Stimulated activated CD4-positive, alpha-beta T cell treated with anti-CD3 and anti-CD28 coated beads, Interleukin-1b, Interleukin-23, amount 100 ng/mL, for 4 hours (primary cell): ENCODE data around the gene ZSCAN10.
"Not testable (repeated sequence)": the region's sequence is repeated elsewhere in the genome, so short reads cannot be mapped to it uniquely, and the experiment has no call there.

Experiments used
- DNase-seq, 2 donors: peaks; one replicate each; pipeline ENCODE4 v3.0.0-alpha.2; 2020; ENCODE audit warnings: low read depth in 2 of 2

ZSCAN10 gene

DNA sequence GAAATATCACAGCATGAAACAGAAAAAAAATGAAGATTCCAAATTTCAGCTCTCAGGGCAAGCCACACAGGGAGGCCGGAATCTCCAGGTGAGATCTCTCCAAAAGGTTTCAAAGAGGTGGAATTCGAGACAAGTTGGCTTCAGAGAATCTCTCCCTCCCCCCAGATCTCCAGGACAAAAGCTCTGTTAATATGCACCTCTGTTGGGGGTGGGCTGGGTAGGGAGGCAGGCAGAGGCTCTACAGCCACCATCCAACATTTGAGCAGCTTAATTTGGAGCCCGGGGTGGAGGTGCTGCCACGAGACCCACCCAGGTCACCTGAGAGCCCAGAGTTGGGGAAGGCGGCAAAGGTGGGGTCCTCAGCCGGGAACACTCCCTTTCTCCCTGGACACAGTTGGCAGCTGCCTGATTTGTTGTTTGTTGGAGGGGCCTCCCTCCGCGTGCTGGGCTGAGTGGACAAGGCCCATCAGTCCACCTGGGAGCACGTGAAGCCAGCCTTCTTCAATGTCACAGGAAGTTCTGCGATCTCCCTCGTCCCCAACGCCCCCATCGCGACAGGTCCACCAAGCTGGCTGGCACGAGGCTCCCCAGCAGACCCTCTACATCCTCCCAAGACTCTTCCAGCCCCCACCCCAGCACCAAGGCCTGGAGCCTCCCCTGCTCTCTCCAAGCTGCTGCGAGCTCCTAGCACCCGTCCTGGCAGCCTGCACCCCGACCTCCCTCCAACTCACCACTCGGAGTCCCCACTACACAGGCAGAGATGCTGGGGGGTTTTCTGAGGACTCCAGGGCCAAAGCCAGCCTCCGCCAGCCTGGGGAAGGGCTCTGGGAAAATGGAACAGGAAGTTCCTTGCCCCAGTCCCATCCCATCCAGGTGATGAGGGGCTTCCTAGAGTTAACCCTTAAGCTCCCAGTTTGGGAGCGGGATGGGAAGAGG is at the start of gene ZSCAN10:
ZSCAN10 (minus strand) TSS at position 836 of the 936 bp plus-strand sequence. CDS start 6,357 bp downstream, outside the sequence.
- DNase-seq, result no peak

DNA sequence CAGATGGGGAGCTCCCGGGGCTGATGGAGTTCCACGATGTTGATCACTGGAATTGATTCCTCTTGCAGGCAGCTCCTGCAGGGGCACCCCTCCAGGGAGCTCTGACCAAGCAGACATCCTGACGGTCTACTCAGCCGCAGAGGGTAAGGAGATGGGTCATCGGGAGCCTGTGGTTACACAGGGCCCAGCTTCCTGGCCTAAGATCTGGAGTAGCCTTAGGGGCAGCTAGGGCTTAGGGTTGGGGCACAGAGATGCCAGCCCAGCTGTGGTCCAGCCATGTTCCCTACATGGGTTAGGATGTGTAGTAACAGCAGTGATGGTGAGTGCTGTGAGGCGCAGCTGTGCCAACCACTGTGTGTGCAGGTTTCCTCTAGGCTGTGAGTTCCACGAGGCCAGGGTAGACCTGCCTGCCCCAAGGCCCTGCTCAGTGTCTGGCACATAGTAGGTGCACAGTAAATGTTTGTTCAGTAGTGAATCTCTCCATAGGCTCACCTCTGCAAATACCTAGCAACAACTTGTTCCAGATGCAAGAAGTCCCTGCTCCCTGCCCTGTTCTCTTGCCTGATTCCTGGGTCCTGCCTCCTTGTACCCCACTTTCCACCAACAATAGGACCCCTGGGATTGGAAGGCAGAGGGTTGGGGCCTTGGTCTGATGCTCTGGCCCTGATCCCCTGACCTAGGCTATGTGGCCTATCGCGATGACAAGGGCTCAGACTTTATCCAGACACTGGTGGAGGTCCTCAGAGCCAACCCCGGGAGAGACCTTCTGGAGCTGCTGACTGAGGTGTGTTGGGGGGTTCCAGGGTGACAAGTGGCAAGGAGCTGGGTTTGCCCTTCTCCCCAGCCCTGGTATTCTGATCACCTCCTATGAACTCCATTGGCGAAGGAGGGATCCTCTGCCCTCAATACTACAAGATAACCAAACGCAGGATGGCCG is 49.4 kb upstream of the ZSCAN10 start:
- no peak for DNase-seq

DNA sequence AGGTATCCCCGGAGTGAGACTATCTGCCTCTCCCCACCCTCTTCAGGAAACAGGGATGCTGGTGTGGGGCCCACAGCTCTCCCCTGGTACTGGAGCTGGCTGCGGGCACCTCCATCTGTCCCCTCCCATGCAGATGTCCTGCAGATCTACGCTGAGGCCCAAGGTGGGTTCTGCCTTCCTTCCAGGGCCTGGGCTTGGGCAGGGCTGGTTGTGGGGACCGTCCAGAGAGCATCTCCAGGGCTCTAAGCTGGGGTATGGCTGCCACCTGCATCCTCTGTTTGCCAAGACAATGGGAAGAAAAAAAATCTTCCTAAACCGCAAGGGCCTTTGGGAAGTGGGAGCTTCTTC is 48.6 kb upstream of the ZSCAN10 start:
- no peak for DNase-seq

DNA sequence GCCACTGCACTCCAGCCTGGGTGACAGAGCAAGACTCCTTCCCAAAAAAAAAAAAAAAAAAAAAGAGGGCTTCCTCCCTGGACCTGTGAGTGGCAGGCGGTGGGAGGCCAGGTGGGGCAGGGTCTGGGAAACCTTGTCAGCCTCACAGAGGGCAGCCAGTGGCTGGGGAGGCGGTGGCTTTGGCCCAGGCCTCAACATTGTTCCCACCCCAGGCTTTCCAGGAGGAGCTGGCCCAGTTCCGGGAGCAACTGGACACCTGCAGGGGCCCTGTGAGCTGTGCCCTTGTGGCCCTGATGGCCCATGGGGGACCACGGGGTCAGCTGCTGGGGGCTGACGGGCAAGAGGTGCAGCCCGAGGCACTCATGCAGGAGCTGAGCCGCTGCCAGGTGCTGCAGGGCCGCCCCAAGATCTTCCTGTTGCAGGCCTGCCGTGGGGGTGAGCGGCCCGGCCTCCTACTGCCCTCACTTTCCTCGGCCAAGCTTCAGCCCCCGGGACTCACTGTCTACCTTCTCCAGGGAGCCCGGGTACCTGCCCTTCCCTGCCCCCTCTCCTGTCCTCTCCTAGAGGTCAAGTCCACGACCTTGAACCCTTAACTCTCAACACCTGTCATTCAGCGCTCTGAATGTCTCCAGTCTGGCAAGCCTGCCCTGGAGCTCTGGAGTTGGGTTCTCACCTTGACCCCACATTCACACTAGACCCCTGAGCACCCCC is 48.1 kb upstream of the ZSCAN10 start:
- no peak for DNase-seq

DNA sequence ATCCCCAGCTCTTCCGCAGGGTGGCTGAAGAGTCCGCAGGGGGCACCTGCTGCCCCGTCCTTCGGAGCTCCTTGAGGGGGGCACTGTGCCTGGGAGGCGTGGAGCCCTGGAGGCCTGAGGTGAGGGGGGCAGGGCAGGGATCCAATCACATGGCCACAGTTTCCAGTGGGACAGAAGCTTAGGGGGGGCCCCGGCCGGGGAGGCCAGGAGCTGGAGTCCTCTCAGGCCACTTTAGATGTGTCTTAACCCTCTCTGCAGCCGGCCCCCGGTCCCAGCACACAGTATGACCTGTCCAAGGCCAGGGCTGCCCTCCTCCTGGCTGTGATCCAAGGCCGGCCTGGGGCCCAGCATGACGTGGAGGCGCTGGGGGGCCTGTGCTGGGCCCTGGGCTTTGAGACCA is 46.6 kb upstream of the ZSCAN10 start:
- DNase-seq, result no peak

DNA sequence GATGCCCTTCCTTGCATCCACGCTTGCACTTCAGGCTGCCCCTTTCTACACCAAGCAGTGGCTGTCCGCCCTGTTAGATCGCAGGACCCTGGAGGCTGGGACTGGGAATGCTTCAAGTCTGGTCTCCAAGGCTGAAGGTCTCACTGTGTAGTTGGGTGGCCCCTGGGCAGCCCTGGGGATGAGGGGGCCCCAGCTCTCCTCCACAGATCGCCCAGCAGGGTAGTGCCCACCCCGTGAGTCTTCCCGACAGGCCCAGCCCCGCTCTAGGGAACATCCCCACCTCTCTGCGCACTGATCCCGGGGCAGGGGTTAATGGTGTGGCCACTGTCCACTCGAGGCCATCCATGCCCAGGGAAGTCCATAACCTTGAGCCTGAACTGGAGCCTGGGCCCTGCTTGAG is 46.1 kb upstream of the ZSCAN10 start:
- no peak for DNase-seq

DNA sequence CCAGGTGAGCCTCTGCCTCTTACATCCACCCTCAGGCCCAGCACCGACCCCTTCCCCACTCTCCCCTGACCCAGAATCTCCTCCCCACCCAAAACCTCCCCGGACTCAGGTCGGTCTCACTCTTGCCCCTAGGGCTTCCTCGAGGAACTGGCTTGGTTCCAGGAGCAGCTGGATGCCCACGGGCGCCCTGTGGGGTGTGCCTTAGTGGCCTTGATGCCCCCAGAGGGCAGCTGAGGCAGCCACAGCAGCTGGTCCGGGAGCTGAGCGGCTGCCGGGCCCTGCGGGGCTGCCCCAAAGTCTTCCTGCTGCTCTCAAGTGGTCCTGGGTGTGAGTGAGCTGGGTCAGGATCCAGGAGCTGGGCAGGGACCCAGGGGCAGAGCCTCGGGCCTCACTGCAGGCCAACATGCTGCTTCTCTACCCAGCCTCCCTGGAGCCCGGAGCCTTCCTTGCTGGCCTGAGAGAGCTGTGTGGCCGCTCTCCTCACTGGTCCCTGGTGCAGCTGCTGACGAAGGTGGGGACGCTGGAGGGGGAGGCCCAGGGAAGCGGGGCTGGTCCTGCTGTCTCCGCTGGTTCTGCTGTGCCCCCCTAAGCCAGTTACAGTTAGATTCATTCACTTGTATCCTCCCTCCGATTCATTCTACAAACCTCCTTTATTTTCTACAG is 45.4 kb upstream of the ZSCAN10 start:
- no peak for DNase-seq

DNA sequence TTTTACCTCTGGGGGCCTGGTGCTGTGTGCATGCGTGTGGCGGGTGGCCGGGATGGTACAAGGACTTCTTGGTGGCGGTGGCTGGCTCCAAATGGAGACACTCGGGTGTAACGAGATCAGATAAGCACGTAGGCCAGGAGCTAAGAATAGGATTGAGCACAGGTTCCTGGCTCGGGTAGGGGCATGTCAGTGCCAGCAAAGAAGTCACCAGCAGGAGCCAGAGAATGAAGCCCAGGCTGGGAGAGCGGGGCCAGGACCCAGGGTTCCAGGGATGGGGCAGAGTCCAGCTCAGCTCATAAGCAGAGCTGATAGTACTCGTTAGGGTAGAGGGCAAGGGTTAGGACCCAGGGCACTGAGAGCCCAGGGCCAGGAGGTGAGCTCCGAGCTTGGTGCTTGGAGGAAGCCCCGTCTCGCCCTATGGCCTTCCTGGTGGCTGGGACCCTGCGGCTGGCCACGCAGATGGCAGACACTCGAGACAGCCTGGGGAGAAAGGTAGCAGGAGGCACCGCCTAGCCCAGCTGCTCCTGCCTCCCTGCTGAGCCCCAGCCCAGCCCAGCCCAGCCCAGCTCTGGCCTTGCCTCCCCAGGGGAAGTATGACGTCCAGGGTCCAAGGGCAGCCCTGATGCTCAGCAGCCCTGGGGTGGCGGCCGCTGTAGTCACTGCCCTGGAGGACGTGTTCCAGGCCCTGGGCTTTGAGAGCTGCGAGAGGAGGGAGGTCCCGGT is 44.7 kb upstream of the ZSCAN10 start:
- no peak for DNase-seq

DNA sequence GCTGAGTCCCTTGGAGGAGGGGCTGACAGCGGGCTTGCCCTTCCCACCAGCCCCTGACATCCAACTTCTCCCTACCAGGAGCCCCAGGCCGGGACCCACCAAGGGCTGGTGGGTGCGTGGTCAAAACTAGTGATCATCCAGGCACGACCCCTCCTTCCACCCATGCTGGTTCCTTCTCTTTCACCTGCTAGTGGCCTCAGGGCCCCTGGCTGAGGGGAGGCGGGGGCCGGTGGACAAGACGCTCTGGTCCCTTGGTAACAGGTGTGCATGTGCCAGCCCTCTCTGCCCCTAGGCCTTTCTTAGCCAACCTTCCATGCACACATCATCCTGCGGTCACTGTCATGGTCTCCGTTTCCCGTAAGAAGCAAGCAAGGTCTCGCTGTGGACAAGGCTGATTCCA is 44.1 kb upstream of the ZSCAN10 start:
- no peak for DNase-seq

DNA sequence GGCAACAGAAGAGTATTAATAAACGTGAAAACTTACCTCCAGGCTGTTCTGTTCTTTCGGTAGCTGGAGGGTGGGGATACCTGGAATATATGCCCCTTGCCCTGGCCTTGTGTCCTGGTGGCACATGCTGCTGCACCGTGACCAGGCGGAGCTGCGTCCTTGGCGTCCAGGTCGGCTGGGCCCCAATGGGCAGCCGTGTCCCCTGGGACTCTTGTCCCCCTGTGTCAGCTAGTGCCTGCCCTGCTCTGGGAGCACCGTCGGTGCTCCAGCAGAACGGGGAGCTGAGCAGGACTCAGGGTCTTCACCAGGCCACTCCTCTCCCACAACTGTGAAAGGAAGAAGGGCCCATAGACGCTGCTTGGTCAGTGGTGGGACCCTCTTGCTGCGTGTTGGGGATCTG is 43.7 kb upstream of the ZSCAN10 start:
- no peak for DNase-seq

DNA sequence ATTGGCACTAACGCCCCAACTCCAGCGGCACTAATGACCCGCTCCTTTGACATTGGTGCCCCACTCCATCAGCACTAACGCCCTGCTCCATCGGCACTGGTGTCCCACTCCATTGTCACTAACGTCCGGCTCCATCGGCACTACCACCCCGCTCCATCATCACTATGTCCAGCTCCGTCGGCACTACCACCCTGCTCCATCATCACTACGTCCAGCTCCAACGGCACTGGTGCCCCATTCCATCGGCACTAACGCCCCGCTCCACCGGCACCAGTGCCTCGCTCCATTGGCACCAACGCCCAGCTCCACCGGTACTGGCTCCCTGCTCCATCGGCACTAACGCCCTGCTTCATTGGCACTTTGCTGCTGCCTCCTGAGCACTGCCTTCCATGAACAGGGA is 43.2 kb upstream of the ZSCAN10 start:
- no peak for DNase-seq

DNA sequence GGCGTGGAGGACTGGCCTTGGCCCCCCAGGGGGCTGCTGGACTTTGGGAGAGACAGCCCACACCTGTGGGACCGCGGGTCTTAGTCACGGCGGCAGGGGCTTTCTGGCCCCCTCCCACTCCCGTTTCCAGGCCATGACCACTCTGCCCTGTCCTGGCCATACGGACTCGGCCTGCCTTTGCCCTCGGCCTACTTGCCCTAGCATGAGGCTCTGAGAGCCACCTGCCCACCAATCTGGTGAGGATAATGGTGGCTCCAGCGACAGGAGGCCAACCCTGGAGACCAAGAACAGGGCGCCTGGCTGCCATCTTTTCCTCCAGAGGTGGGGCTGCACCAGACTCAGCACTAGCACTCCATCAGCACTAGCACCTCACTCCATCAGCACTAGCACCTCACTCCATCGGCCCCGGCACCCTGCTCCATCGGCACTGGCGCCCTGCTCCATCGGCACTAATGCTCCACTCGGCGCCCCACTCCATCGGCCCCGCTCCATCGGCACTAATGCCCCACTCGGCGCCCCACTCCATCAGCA is 42.8 kb upstream of the ZSCAN10 start:
- DNase-seq, result no peak

DNA sequence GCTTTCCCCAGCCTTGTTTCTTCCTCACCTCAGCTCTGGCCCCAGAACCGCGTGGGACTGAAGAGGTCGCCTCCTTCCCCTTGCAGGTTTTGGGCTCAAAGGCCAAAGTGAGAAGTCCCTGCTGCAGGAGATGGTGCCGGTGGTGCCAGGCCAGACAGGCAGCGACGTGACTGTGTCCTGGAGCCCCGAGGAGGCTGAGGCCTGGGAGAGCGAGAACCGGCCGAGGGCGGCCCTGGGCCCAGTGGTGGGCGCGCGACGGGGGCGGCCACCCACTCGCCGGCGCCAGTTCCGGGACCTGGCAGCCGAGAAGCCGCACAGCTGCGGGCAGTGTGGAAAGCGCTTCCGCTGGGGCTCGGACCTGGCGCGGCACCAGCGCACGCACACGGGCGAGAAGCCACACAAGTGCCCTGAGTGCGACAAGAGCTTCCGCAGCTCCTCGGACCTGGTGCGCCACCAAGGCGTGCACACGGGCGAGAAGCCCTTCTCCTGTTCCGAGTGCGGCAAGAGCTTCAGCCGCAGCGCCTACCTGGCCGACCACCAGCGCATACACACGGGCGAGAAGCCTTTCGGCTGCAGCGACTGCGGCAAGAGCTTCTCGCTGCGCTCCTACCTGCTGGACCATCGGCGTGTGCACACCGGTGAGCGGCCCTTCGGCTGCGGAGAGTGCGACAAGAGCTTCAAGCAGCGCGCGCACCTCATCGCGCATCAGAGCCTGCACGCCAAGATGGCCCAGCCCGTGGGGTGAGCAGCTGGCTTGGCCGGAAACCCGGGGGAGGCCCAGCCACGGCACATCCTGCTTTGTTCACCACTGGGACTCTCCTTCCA is 41.7 kb upstream of the ZSCAN10 start:
- DNase-seq, result no peak

DNA sequence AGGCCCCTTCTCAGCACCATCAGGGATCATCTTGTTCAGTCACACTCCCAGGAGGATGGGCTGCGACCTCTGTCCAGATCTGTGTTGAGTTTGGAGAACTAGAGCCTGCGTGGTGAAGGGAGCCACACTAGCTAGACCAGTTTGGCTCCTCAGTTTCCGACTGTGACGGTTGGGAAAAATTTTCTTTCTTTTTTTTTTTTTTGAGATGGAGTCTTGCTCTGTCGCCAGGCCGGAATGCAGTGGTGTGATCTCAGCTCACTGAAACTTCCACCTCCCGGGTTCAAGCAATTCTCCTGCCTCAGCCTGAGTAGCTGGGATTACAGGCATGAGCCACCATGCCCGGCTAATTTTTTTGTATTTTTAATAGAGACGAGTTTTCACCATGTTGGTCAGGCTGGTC is 40.5 kb upstream of the ZSCAN10 start:
- DNase-seq, result not testable (repeated sequence)

DNA sequence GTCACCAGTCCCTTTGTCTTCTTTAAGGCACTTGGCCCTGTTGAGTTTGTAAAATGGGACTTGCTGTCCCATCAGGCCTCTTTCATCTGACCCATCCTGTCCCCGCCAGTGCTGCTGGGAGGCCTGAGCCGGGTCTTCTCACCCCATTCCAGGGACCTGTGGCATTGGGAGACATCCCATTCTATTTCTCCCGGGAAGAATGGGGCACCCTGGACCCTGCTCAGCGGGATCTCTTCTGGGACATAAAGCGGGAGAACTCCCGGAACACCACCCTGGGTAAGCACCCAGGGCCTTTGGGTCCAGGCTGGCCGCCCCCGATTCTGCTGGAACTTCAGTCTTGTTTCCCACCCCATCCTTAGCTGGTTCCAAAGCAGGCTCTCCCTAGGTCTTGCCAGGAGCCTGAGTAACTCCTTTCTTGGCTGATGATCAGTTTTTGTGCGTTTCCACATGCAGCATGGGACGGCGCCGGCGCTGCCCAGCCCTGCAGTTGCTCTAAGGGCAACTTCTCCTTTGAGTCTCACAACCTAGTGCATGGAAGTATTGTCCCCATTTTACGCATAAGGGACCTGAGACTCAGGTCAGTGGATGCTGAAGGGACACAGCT is 39.8 kb upstream of the ZSCAN10 start:
- DNase-seq, result no peak

DNA sequence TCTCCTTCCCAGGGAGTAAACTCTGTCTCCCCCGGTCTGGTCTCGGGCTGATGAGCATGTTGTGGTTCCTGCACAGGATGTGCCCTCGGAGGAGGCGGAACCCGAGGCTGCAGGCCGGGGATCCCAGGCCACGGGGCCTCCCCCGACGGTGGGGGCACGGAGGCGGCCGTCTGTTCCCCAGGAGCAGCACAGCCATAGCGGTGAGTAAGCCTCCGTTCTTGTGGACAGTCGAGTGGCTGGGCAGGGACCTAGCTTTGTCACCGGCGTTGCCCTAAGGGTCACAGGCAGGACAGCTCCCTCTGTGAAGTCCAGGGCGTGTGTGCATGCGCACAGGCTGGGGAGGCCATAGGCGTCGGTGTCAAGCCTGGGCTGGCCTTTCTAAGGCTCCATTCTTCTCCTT is 39.2 kb upstream of the ZSCAN10 start:
- DNase-seq, result no peak

DNA sequence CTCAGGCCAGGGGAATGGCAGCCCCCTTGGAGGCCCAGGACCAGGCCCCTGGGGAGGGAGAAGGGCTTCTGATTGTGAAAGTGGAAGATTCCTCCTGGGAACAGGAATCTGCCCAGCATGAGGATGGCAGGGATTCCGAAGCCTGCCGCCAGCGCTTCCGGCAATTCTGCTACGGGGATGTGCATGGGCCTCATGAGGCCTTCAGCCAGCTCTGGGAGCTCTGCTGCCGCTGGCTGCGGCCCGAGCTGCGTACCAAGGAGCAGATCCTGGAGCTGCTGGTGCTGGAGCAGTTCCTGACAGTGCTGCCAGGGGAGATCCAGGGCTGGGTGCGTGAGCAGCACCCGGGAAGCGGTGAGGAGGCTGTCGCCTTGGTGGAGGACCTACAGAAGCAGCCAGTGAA is 38.2 kb upstream of the ZSCAN10 start:
- DNase-seq, result no peak

DNA sequence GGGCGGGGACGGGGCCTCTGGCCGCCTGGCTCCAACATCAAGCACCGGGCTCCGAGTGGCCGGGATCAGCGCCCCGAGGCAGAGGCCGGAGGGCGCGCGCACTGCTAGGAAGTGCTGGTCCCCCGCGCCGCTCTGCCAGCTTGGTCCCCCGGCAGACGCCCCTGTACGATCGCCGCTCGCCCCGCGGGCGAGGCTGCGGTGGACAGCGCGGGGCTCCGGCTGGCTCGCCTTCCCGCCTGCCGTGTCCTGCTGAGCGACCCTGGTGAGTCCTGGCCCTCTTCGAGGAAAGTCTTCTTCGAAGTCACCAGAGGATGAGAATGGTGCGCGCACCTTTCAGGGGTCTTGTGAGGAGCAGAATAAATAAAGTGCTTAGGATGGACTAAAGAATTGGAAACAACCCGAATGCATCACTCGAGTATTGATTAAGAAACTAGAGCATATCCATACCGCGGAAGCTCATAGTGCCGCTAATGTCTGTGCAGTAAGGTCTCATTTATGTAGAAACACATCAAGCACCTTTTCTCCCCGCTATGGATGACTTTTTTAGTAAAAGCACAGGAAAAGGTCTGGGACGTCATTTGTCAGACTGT is 36.1 kb upstream of the ZSCAN10 start:
- DNase-seq, result no peak
